HG03457 (cell line): ENCODE results near the gene GPR35.

ENCODE experiments used
- ATAC-seq: cut with Tn5 transposase; IDR thresholded peaks from one replicate; pipeline ENCODE4 v1.9.1; 2021; ENCODE audit warnings: moderate number of reproducible peaks; ENCODE audit not compliant: unreplicated experiment

Gene GPR35

DNA sequence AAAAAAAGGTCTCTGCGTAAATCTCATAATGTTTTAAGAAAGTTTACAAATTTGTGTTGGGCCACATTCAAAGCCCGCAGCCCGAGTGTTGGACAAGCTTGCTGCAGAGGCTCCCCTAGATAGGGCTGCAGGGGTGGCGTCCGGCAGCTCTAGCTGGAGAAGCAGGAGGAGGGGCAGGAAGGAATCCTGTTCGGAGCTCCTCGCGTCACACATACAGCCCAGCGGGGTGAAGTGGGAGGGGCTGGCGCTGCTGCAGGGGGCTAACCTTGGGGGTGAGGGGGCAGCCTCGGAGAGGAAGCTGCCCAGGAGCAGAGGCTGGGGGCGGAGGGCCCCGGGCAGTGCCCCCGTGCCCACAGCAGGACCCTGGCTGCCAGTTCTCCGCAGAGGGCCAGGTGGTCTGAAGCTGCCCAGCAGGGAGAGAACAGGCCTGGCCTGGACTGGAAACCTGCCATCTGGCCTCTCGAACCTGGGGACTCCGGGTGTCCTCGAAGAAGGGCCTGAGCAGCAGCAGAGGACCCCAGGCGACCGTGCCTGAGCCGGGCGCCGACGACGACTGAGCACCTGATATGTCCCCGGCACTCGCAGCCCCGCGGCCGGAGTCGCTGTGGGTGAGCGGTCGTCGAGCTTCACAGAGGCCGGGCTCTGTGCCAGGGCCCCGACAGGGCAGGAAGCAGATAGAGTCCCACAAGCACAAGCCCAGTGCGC is 2.6 kb upstream of the GPR35 start:
- no peak for ATAC-seq

GRCh38 chr2:240623531-240624010 is 1.7 kb upstream of the GPR35 start:
- no peak for ATAC-seq

- ATAC-seq = no peak
Measured at GRCh38 chr2:240624011-240624949, 1.0 kb upstream of the GPR35 start.

DNA sequence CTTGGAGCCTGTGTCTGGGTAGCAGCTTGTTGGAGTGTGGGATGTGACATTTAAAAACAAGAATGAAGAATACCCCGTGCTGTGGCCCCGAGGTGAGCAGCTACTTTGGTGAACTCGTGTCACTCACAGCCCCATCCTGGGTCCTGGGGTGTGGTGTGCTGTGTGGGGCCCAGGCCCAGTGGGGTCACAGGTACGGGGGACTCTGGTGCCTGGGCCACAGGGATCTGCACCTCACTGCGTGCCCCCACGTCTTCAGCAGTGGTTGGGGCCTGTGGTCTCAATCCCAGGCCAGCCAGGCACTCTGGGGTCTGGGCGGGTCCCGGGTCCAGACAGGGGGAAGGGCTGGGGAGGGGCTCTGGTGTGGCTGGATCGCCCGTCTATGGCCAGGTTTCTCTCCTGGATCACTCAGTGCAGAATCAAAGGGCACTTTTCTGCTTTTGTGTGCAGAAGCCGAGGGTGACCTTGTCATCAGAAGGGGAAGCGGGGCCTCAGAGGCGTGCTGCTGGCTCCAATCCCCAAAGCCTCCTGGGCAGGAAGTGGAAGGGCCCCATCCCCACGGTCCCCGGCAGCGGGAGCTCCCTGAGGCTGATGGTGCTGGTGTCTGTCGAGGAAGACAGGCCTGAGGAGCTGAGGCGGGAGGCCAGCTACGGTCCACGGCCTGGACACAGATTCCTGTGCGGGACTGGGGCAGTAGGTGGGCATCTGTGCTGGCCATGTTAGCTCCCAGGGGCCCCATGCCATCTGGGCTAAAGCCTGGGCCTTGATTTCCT is 1.4 kb downstream of the GPR35 start:
- ATAC-seq = no peak

- ATAC-seq = no peak
Measured at GRCh38 chr2:240627736-240628506, 2.6 kb downstream of the GPR35 start.

GRCh38 chr2:240628507-240628807 is 3.2 kb downstream of the GPR35 start:
- ATAC-seq = no peak

DNA sequence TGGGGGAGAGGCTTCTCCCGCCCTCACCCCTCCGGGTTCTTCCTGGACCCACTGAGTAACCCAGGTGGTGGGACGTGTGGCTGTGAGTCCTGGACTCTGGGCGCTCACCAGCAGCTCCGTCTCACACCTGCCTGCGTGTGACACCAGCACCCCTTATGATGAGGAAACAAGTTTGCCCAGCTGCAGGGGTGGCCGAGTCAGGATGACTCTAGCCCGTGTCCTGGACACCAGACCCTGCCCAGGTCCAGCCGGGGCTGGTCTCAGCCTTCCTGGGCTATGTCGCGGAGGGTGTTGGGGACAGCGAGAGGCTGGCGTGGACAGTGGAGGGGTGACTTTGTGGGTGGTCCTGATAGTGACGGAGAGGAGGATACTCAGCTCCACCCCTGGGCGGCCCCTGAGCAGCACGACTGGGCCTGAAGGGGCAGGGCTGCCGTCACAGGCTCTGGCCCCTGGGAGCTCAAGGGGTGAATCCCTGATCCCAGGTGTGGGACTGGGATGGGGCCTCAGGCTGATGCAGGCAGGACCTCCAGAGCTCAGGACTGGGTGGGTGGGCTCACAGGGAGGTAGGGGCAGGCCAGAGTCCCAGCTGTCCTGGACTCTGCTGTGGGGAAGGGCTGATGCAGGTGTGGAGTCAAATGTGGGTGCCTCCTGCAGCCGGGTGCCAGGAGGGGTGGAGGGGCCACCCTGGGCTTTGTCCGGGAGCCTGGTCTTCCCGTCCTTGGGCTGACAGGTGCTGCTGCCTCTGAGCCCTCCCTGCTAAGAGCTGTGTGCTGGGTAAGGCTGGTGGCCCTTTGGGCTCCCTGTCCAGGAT is 3.7 kb downstream of the GPR35 start:
- ATAC-seq = no peak

- no peak for ATAC-seq
Measured at GRCh38 chr2:240629619-240629967, 4.3 kb downstream of the GPR35 start.

GRCh38 chr2:240629968-240630770 is 4.9 kb downstream of the GPR35 start:
- no peak for ATAC-seq

GRCh38 chr2:240630771-240631547 is 5.7 kb downstream of the GPR35 start:
- no peak for ATAC-seq

DNA sequence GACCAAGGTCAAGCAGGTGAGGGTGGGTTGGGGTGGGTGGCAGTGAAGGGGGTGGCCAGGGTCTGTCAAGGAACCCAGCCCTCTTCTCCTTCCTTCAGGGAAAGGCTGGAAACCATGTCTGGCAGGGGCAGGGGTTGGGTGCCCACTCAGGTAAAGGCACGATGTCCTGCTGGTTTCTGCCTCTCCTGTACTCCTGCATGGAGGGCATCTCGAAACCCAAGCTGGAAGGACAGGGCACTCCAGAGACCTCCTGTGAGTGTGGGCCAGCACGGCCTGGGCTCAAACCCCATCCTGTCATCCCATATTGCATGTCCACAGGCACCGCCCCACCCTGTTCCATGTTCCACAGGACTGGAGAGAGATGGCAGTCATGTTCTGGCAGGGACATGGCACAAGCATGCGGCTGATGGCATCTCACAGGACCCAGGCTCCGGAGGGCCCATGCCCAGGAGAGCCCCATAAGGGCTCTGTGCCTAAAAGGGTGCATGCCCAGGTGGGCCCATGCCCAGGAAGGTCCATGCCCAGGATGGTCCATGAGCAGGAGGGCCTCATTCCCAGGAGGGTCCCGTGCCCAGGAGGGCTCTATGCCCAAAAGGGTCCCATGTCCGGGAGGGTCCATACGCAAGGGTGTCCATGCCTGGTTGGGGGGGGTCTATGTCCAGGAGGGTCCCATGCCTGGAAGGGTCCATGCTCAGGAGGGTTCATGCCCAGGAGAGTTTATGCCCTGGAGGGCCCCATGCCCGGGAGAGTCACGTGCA is 6.4 kb downstream of the GPR35 start:
- no peak for ATAC-seq

GRCh38 chr2:240632306-240632721 is 7.0 kb downstream of the GPR35 start:
- no peak for ATAC-seq

DNA sequence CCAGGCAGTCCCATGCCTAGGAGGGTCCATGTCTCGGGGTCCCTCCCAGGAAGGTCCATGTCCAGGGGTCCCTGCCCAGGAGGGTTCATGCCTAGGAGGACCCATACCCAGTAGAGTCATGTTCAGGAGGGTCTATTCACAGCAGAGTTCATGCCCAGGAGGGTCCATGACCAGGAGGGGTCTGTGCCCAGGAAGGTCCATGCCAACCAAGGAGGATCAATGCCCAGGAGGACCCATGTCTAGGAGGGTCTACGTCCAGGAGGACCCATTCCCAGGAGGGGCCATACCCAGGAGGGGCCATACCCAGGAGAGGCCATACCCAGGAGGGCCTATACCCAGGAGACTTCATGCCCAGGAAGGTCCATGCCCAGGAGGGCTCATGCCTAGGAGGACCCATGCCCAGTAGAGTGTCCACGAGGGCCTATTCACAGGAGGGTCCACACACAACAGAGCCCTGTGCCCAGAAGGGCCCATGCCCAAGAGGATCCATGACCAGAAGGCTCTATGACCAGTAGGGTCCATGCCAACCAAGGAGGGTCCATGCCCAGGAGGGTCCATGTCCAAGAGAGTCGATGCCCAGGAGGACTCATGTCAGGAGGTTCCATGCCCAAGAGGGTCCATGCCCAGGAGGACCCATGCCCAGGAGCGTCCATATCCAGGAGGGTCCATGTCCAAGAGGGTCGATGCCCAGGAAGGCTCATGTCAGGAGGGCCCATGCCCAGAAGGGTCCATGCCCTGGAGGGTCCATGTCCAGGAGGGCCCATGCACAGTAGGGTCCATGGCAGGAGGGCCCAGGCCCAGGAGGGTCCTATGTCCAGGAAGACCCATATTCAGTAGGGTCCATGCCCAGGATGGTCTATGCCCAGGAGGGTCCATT is 10.1 kb downstream of the GPR35 start:
- no peak for ATAC-seq

GRCh38 chr2:240635998-240636547 is 10.8 kb downstream of the GPR35 start:
- no peak for ATAC-seq

DNA sequence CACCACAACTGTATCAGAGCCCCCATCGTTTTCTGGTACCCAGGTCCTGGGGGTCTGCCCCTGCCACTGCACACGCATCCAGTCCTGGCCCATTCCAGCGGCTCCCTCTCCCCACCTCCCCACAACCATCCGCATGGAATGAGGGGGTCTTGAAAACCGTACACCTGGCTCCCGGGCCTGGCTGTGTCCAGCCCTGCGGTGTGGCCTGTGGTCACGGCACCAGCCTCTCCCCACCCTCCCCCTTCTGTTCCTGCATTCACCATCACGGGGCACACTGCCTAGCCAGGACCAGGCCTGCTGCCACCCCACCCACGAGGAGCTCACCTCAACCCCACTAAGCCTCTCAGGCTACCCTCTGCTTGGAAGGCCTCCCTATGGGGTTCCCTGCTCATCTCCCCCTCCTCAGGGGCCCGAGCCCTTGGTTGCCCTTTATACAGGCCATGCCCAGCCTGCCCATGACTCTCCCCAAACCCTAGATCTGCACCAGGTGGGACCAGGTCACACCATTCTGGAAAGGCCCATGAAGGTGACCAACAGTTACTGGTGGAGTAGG is 11.4 kb downstream of the GPR35 start:
- no peak for ATAC-seq
